LoVo (cell line): ENCODE data around the gene CHMP4A.
"Not testable (repeated sequence)": the region's sequence is repeated elsewhere in the genome, so short reads cannot be mapped to it uniquely, and the experiment has no call there.

ENCODE experiments used
- DNase-seq: peaks from one replicate; pipeline ENCODE4 v3.0.0-alpha.2; 2016; ENCODE audit warnings: low spot score

CHMP4A gene

GRCh38 chr14:24224618-24225071 lies 11.4 kb upstream of the CHMP4A start:
- no peak for DNase-seq

GRCh38 chr14:24222987-24223386 lies 9.7 kb upstream of the CHMP4A start:
- not testable (repeated sequence) for DNase-seq

- no peak for DNase-seq
These were observed 6.2 kb upstream of the CHMP4A start for GRCh38 chr14:24219521-24219920.

GRCh38 chr14:24219080-24219479 lies 5.8 kb upstream of the CHMP4A start:
- DNase-seq, result no peak

- DNase-seq, result not testable (repeated sequence)
These were observed 3.6 kb upstream of the CHMP4A start for GRCh38 chr14:24216876-24217275.

GRCh38 chr14:24216345-24216699 lies 3.0 kb upstream of the CHMP4A start:
- DNase-seq, result no peak

GRCh38 chr14:24215495-24216344 lies 2.4 kb upstream of the CHMP4A start, which contains the start of gene MDP1:
TSS of gene MDP1 (minus strand) at chr14:24216066. CDS start at chr14:24215955, 111 bp downstream.
- DNase-seq, result peak; percentile 83

GRCh38 chr14:24213866-24214662 lies 776 bp upstream of the CHMP4A start:
- no peak for DNase-seq

- no peak for DNase-seq
These were observed 2.0 kb downstream of the CHMP4A start for GRCh38 chr14:24211311-24211710.

GRCh38 chr14:24207625-24208024 lies 5.7 kb downstream of the CHMP4A start:
- DNase-seq, result no peak

GRCh38 chr14:24207104-24207551 lies 6.2 kb downstream of the CHMP4A start:
- DNase-seq, result no peak

GRCh38 chr14:24206260-24207103 lies 6.8 kb downstream of the CHMP4A start:
- DNase-seq, result no peak

GRCh38 chr14:24204163-24205146 lies 8.8 kb downstream of the CHMP4A start:
- no peak for DNase-seq

- DNase-seq, result not testable (repeated sequence)
These were observed 9.9 kb downstream of the CHMP4A start for GRCh38 chr14:24203249-24203886.

- DNase-seq, result not testable (repeated sequence)
These were observed 10.8 kb downstream of the CHMP4A start for GRCh38 chr14:24202538-24202937.

- no peak for DNase-seq
These were observed 14.3 kb downstream of the CHMP4A start for GRCh38 chr14:24198814-24199524.

- DNase-seq, result no peak
These were observed 16.2 kb downstream of the CHMP4A start for GRCh38 chr14:24197056-24197450.

GRCh38 chr14:24196071-24197055 lies 16.9 kb downstream of the CHMP4A start:
- no peak for DNase-seq
